Ishikawa (cell line): ENCODE measurements around the gene TIAM2.

Source experiments
- EP300 ChIP-seq: IDR thresholded peaks from 2 replicates; pipeline ENCODE4 v1.6.1; 2012; ENCODE audit warnings: borderline replicate concordance
- FOXM1 ChIP-seq: IDR thresholded peaks from 2 replicates; pipeline ENCODE4 v1.6.1; 2012; ENCODE audit warnings: low read depth, borderline replicate concordance
- MAX ChIP-seq: IDR thresholded peaks from 2 replicates; pipeline ENCODE4 v1.6.1; 2012
- NFIC ChIP-seq: IDR thresholded peaks from 2 replicates; pipeline ENCODE4 v1.6.1; 2012
- RAD21 ChIP-seq: IDR thresholded peaks from 2 replicates; pipeline ENCODE4 v1.6.1; 2012; ENCODE audit warnings: low read depth
- TAF1 ChIP-seq: IDR thresholded peaks from 2 replicates; pipeline ENCODE4 v1.6.1; 2012; ENCODE audit warnings: low read depth, mild to moderate bottlenecking
- TEAD4 ChIP-seq: IDR thresholded peaks from 2 replicates; pipeline ENCODE4 v1.6.1; 2012
- USF1 ChIP-seq: IDR thresholded peaks from 2 replicates; pipeline ENCODE4 v1.6.1; 2012
- YY1 ChIP-seq: IDR thresholded peaks from 2 replicates; pipeline ENCODE4 v1.6.1; 2012; ENCODE audit warnings: low read depth
- ZBTB7A ChIP-seq: IDR thresholded peaks from 2 replicates; pipeline ENCODE4 v1.6.1; 2012; ENCODE audit warnings: low read depth

GRCh38 chr6:155306958-155307357 lies 311.8 kb downstream of the TIAM2 start:
- TF ChIP-seq USF1 (no peak), EP300 (no peak), NFIC (no peak), RAD21 (no peak), TEAD4 (no peak), TAF1 (no peak), FOXM1 (no peak), MAX (no peak), ZBTB7A (no peak), YY1 (no peak)
